GM12874 (cell line): ENCODE results near the gene STMN3.

ENCODE experiments used
- TF ChIP-seq, protein P1 (sequence below): IDR thresholded peaks from 2 replicates; pipeline ENCODE4 v1.5.1; 2011; ENCODE audit warnings: low read depth, mild to moderate bottlenecking, control low read depth, low read length, moderate library complexity; ENCODE audit not compliant: insufficient read depth

STMN3 gene

DNA sequence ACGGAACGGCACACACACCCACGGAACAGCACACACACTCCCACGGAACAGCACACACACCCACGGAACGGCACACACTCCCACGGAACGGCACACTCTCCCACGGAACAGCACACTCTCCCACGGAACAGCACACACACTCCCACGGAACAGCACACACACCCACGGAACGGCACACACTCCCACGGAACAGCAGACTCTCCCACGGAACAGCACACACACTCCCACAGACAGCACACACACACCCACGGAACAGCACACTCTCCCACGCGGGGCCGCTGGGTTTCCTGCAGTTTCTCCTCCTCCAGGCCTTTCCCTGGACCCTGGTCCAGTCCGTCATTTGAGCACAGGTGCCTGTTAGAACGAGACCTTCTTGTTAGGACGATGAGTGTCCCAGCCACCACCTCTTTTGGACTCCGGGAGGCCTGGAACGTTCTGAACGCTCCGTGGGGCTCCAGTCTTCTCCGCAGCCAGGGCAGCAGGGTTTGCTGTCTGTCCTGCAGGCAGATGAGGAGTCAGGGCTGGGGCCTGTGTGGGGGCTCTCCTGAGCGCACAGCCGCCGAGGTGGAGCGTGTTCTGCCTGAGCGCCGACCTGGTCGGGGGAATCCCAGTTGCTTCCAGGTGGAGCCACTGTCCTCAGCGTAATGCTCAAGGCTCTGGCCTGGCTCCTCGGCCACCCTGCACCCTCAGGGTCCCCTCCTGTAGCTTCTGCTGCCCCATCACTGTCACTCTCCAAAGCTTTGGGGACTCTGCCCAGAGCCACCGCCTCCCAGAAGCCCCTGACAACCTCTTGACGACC, 25.6 kb upstream of the STMN3 start:
- TF ChIP-seq, protein P1, sequence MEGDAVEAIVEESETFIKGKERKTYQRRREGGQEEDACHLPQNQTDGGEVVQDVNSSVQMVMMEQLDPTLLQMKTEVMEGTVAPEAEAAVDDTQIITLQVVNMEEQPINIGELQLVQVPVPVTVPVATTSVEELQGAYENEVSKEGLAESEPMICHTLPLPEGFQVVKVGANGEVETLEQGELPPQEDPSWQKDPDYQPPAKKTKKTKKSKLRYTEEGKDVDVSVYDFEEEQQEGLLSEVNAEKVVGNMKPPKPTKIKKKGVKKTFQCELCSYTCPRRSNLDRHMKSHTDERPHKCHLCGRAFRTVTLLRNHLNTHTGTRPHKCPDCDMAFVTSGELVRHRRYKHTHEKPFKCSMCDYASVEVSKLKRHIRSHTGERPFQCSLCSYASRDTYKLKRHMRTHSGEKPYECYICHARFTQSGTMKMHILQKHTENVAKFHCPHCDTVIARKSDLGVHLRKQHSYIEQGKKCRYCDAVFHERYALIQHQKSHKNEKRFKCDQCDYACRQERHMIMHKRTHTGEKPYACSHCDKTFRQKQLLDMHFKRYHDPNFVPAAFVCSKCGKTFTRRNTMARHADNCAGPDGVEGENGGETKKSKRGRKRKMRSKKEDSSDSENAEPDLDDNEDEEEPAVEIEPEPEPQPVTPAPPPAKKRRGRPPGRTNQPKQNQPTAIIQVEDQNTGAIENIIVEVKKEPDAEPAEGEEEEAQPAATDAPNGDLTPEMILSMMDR, result no peak

DNA sequence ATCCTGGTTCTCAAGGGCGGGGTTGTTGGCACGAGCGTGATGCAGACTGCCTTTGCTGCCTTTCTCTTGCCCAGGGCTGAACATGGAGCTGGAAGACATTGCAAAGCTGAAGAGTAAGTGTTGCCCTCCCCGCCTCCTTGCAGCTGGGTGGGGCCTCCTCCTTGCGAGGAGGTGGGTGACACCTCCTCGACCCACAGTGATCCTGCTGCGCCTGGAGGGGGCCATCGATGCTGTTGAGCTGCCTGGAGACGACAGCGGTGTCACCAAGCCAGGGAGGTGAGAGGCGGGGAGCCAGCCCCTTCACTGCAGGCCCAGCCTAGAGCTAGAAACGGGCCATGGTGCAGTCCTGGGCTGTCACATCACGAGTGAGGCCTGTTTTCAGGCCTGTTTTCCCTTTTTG, 24.8 kb upstream of the STMN3 start:
- TF ChIP-seq, protein P1, result no peak

DNA sequence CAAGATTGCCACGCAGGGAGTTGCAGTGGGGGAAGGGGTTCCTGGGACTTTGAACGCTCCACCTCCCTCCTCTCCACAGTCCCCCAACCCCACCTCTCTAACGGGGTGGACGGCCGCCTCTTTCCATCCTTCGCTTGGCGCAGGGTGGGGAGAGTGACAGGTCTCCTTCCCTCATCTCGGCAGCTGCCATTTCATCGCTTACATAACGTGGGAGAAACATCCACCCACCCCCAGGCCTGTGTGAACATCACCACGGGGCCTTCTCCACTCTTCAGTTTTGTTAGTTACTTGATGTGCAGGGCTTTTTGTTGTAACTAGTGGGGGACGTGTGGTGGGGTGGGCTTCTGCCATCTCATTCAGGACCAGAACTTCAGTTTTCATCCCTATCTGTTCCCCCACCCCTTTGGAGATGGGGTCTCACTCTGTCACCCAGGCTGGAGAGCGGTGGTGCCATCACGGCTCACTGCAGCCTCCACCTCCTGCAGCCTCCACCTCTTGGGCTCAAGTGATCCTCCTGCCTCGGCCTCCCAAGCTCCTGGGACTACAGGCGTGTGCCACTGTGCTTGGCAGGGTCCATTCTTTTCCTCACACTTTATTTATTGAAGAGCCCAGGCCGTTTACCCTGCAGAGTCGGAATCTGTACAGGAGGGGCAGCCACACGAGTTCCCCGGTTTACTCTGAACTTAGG, 22.6 kb upstream of the STMN3 start:
- TF ChIP-seq, protein P1, result no peak

DNA sequence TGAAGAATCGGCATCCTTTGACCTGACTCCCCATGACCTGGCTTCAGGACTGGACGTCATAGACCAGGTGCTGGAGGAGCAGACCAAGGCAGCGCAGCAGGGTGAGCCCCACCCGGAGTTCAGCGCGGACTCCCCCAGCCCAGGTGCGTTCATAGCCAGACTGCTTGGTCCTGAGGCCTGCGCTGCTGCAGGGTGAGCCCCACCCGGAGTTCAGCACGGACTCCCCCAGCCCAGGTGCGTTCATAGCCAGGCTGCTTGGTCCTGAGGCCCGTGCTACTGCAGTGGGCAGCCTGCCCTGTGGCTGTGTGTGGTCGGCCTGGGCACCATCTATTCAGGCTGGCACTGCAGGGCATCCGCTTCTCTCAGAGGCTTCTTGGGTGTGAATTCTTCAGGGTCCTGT, 20.7 kb upstream of the STMN3 start:
- TF ChIP-seq, protein P1, result no peak

DNA sequence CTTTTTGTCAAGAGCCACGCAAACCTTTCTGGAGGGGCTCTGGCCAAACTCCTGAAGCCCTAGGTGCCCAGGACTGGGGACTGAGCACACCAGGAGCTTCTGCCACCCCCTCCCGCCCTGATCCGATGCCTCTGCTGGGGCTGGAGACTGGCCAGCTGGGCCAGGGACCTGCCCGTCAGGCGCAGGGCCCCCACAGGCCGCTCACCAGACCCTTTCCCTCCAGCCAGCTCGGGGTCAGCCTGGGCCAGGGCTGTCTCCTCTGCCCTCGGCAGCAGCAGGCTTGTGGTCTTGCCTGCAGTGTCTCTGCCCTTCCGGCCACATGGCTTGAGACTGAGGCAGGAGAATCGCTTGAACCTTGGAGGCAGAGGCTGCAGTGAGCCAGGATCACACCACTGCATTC, 19.4 kb upstream of the STMN3 start:
- TF ChIP-seq, protein P1, result no peak

DNA sequence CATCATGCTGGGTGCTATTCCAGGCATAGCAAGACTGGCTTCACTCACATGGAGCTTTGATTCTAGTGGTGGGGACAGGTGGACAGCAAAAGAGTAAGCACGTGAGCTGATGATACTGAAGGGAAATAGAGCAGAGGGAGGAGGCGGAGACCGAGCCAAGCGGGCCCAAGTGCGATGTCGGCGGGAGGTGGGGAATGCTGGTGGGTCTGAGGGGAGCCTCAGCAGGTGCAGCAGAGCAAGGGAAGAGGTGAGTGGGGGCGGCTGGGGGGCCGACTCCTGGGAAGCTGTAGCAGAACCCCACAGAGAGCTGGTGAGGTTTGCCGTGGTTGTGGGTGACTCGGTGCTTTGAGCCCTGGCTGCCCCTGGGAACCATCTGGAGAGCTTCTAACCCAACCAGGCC, 15.1 kb upstream of the STMN3 start:
- TF ChIP-seq, protein P1, result no peak

DNA sequence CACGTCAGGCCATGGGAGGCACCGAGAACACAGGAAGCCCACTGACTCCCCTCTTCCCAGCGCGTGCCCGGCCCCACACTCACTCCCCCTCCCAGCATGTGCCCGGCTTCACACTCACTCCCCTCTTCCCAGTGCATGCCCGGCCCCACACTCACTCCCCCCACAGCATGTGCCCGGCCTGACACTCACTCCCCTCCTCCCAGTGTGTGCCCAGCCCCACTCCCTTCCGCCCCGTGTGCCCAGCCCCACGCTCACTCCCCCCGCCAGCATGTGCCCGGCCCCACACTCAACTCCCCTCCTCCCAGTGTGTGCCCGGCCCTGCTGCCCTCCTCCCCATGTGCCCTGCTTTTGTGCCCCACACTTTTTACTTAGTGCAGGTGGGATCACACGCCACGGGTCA, 14.6 kb upstream of the STMN3 start:
- TF ChIP-seq, protein P1, result no peak
